ENCODE data around the gene ZDHHC11B. TPM values are rescaled to one million over a fixed set of nuclear protein-coding genes. Genes with fewer than 3 reads are reported as not detected.
"Not testable (repeated sequence)": the region's sequence is repeated elsewhere in the genome, so short reads cannot be mapped to it uniquely, and the experiment has no call there.

ZDHHC11B gene
- total and polyA plus RNA-seq, 3 donors from 2014 or later, result 3.0 to 9.0 (median 4.6) TPM

GRCh38 chr5:777756-778161 is 6.8 kb downstream of the ZDHHC11B start:
- Histone ChIP-seq H3K4me1 (no peaks in the 10 kb centered on the region), H3K27me3 (no peaks in the 10 kb centered on the region), H3K27ac (no peak overlapping the region), H3K36me3 (ENCODE audit: low read depth, missing control alignments) (no peaks in the 10 kb centered on the region), H3K4me3 (peak overlapping the region; percentile 51 to 53), H3K9me3 (no peaks in the 10 kb centered on the region)
- intact Hi-C loops (cut with DNase I; ENCODE audit: low total_unique reads), result no loop called here
- TF ChIP-seq POLR2A (IDR thresholded peaks at IDR 0.05) (no peak), CTCF (IDR thresholded peaks at IDR 0.05) (no peak)
- DNase-seq, result peak; percentile 52
- WGBS, 2 donors, result 82 to 100% methylated on average over 8 to 32 of the region's 36 CpGs

GRCh38 chr5:776862-777711 is 7.4 kb downstream of the ZDHHC11B start:
- Histone ChIP-seq H3K27ac (peak overlapping the region in 1 of 2 donors; percentile 9), H3K9me3 (no peaks in the 10 kb centered on the region), H3K4me3 (peak overlapping the region; percentile 51 to 53), H3K4me1 (no peaks in the 10 kb centered on the region), H3K27me3 (no peaks in the 10 kb centered on the region), H3K36me3 (ENCODE audit: low read depth, missing control alignments) (no peaks in the 10 kb centered on the region)
- intact Hi-C loops (cut with DNase I; ENCODE audit: low total_unique reads), result no loop called here
- DNase-seq, result peak; percentile 80
- TF ChIP-seq POLR2A (IDR thresholded peaks at IDR 0.05) (no peak), CTCF (IDR thresholded peaks at IDR 0.05) (no peak)
- WGBS, 2 donors, result 51 to 59% methylated on average over 40 to 42 of the region's 42 CpGs

- intact Hi-C loops (cut with DNase I; ENCODE audit: low total_unique reads), result no loop called here
- DNase-seq, result no peak
- no peaks in the 10 kb centered on the region for H3K4me1 ChIP-seq
- H3K36me3 ChIP-seq (ENCODE audit: low read depth, missing control alignments), result no peaks in the 10 kb centered on the region
- H3K27me3 ChIP-seq, result no peaks in the 10 kb centered on the region
- H3K4me3 ChIP-seq, result peak overlapping the region; percentile 51 to 53
- no peaks in the 10 kb centered on the region for H3K9me3 ChIP-seq
- H3K27ac ChIP-seq, result no peak overlapping the region
- TF ChIP-seq CTCF (IDR thresholded peaks at IDR 0.05) (no peak), POLR2A (IDR thresholded peaks at IDR 0.05) (no peak)
- 80 to 81% methylated on average over 20 of the region's 20 CpGs for WGBS, 2 donors
Observed at GRCh38 chr5:775961-776861, 8.3 kb downstream of the ZDHHC11B start.

GRCh38 chr5:775595-775960 is 9.0 kb downstream of the ZDHHC11B start:
- H3K27me3 ChIP-seq; DNase-seq; H3K36me3 ChIP-seq (ENCODE audit: low read depth, missing control alignments); H3K27ac ChIP-seq; H3K9me3 ChIP-seq; intact Hi-C loops (cut with DNase I; ENCODE audit: low total_unique reads); H3K4me3 ChIP-seq; H3K4me1 ChIP-seq: not testable (repeated sequence)
- WGBS, 2 donors, result 93 to 100% methylated on average over 4 to 8 of the region's 9 CpGs

GRCh38 chr5:774854-775505 is 9.5 kb downstream of the ZDHHC11B start:
- 77 to 81% methylated on average over 14 to 18 of the region's 18 CpGs for WGBS, 2 donors
- intact Hi-C loops (cut with DNase I; ENCODE audit: low total_unique reads); H3K36me3 ChIP-seq (ENCODE audit: low read depth, missing control alignments); H3K27me3 ChIP-seq; DNase-seq; H3K4me1 ChIP-seq; H3K27ac ChIP-seq; H3K4me3 ChIP-seq; H3K9me3 ChIP-seq: not testable (repeated sequence)

GRCh38 chr5:774304-774703 is 10.2 kb downstream of the ZDHHC11B start:
- DNase-seq; H3K9me3 ChIP-seq; intact Hi-C loops (cut with DNase I; ENCODE audit: low total_unique reads): not testable (repeated sequence)

More at GRCh38 chr5:774304-774703, 10.2 kb downstream of the ZDHHC11B start:
- not testable (repeated sequence) for H3K4me1 ChIP-seq; H3K4me3 ChIP-seq; H3K27me3 ChIP-seq; H3K27ac ChIP-seq; H3K36me3 ChIP-seq (ENCODE audit: low read depth, missing control alignments)
- WGBS, 2 donors, result 88 to 97% methylated on average over 4 of the region's 6 CpGs
